Stimulated activated CD4-positive, alpha-beta T cell treated with anti-CD3 and anti-CD28 coated beads, Interleukin-12 subunit alpha, Interleukin-12 subunit beta, amount 100 ng/mL, for 24 hours (primary cell): ENCODE data around the gene PCYOX1L.
"Not testable (repeated sequence)": the region's sequence is repeated elsewhere in the genome, so short reads cannot be mapped to it uniquely, and the experiment has no call there.

Experiments
- DNase-seq, 2 experiments: peaks; one replicate each; pipeline ENCODE4 v3.0.0-alpha.2; 2020; ENCODE audit warnings: low read depth in 2 of 2

PCYOX1L gene

GRCh38 chr5:149387081-149387631 is 29.3 kb downstream of the PCYOX1L start:
- no peak for DNase-seq

GRCh38 chr5:149387982-149388381 is 30.1 kb downstream of the PCYOX1L start:
- DNase-seq = no peak

DNA sequence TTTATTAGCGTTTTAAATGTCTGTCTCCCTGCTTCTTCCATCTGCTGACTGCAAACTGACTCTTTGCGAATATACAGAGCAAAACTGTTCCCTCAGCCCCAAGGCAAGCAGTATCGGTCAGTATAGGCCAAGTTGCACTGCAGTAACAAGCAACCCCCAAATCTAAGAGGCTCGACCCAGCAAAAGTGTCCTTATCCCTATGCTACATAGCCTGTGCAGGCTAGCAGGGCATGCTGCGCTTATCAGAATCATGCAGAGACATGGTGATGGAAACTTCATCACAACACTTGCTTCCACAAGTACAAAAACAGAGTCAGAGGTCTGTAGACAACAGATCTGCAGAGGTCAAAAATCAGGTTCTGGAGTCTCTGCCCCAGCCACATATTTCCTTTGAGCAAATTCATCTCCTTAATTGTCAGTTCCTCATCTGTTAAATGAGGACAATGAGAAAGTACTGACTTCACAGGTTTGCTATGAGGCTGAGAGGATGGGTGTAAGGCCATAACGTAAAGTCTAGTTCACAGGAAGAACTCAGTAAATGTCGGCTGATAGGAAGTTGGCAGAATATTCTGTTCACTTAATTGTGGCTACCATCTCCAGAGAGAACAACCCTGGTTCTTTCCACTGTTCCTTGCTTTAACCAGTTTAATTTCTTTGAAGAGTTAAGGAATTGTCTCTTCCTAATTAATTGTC is 30.8 kb downstream of the PCYOX1L start:
- no peak for DNase-seq

GRCh38 chr5:149389552-149390495 is 32.0 kb downstream of the PCYOX1L start:
- DNase-seq = no peak

- not testable (repeated sequence) for DNase-seq
These were observed 33.2 kb downstream of the PCYOX1L start for GRCh38 chr5:149391076-149391475.

DNA sequence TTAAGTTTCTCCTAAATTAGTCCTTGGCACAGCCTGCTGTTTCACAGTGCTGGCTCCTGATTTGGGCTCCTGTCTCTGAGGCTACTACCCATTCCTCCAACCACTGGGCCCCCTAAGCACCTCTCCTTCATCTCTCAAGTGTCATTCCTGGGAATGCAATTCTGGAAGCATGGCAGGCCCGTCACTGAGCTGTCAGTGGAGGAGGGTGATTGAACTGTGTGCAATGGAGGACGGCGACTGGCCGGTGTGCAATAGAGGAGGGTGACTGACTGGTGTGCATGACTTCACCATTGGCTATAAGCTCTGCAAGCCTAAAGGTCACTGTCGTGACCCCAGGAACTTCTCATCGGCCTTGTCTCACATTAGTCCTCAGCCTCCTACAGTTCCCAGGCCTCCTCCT is 33.7 kb downstream of the PCYOX1L start:
- no peak for DNase-seq

DNA sequence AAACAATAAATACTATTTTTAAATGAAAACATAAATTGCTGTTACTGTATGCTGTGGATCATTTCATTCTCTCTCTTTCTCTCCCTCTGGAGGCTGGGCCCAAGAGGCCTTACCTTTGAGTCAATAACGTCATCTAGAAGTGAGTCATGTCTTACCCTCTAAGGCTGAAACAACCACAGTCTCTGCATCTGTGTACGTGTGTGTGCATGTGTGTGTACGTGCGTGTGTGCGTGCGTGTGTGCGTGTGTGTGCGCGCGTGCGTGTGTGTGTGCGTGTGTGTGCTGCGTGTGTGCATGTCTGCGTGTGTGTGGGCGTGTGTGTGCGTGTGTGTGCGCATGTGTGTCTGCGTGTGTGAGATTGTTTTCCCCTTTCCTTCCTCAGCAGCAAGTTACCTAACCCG is 34.9 kb downstream of the PCYOX1L start:
- no peak for DNase-seq

DNA sequence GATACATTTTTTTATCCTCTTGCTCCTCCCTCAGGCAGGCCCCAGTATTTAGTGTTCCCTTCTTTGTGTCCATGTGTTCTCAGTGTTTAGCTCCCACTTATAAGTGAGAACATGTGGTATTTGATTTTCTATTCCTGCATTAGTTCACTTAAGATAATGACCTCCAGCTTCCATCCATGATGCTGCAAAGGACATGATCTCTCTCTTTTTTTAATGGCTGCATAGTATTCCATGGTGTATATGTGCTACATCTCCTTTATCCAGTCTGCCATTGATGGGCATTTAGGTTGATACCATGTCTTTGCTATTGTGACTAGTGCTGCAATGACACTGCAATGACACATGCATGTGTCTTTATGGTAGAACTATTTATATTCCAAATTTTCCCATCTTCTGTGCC is 37.1 kb downstream of the PCYOX1L start:
- DNase-seq = not testable (repeated sequence)

GRCh38 chr5:149397530-149397929 is 39.7 kb downstream of the PCYOX1L start:
- DNase-seq = no peak

- not testable (repeated sequence) for DNase-seq
These were observed 41.0 kb downstream of the PCYOX1L start for GRCh38 chr5:149398747-149399266.

DNA sequence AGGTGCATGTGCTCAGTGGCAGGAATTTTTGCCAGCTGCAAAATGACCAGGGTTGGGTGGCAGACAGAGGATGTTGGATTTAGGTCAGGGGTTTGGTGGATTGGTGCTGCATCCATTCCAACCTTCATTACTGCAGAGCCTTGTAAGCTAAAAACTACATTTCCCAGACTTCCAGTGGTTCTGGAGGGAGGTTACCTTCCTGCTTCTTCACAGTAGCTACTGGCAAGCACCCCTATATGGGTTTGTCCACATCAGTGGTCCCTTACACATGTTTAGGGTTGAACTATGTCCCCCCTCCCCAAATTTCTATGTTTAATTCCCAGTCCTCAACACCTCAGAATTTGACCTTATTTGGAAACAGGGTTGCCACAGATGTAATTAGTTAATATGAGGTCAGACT is 41.9 kb downstream of the PCYOX1L start:
- DNase-seq = no peak

DNA sequence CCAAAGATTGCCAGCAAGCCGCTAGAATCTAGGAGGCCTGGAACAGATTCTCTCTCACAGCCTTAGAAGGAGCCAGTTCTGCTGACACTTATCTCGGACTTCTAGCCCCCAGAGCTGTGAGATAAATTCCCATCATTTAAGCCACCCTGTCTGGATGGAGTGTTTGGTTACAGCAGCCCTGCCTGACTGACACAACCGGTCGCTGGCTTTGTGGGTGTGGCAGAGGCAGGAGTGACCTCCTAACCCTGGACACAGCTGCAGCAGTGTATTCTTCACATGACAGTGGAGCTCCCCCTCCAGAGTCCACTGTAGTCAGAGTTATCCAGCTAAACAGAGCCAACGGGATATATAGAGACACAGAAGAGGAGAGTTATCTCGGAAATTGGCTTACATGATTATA is 42.5 kb downstream of the PCYOX1L start:
- no peak for DNase-seq

DNA sequence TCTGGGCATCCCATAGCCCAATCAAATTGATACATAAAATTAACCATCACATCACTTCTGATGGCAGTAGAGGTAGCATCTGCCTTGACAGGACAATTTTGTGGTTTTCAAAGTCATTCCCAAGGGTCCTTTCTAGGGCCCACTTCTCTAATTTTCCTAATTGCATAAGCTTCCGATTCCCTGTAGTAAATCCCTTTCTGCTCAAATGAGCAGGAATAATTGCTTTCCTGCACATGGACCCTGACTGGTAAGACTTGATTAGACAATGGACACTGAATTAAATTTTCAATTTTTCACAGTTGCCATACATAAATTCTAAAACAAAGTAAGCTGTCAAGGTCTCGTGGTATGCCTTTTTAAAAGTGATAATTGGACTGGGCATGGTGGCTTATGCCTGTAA is 43.2 kb downstream of the PCYOX1L start:
- DNase-seq = no peak

DNA sequence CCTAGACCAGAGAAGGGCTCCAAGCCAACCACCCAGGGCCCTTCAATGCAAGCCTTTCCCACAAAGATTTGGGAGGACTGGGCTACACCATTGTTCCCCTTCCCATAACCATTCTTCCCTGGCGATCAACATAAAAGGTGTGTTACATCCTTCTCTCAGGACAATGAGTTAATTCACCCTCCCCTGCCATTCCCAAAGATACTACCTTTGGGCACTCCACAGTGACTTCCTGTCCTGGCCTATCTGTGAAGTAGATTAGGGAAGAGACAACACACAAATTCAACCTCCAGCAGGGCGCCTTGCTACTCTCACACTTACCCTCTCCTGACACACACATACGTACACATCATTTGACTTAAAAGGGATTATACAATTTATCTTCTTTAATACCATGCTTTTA is 44.4 kb downstream of the PCYOX1L start:
- DNase-seq = no peak

- DNase-seq = no peak
These were observed 46.3 kb downstream of the PCYOX1L start for GRCh38 chr5:149403923-149404745.

DNA sequence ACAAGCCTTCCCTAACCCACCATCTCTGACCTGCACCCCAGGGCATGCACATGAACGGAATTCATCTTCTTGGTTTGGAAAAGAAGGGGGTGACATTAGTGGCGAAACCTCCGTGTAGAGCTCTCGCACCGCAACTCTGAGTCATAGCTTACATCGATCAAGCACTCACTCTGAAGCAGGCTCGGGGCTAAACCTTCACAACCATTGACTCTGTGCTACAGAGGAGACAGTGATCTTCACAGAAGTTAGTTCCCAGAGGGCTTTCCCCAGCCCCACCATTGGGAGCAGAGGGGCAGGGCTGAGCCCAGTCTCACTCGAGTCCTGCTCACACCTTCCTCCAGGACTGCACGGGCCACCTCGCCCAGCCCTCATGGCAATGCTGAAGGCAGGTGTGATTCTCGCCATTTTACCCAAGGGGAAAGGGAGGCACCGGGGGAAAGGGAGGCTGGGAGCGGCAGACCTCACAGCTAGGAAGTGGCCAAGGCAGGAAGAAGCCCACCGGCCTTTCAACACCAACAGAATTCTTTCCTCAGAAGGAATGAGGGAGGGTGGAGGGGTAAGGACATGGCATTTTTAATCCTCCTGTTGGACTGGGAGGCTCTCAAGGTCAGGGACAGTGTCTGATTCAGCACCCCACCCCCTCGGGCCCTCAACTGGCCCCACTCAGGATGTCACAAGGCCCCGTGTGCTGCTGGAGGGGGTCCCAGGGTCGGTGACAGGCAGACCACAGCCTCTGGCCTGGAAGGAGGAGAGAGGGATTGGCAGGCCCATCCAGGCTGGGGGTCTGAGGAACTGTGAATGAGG is 47.1 kb downstream of the PCYOX1L start:
- DNase-seq = no peak

GRCh38 chr5:149405550-149406202 is 47.8 kb downstream of the PCYOX1L start:
- no peak for DNase-seq

DNA sequence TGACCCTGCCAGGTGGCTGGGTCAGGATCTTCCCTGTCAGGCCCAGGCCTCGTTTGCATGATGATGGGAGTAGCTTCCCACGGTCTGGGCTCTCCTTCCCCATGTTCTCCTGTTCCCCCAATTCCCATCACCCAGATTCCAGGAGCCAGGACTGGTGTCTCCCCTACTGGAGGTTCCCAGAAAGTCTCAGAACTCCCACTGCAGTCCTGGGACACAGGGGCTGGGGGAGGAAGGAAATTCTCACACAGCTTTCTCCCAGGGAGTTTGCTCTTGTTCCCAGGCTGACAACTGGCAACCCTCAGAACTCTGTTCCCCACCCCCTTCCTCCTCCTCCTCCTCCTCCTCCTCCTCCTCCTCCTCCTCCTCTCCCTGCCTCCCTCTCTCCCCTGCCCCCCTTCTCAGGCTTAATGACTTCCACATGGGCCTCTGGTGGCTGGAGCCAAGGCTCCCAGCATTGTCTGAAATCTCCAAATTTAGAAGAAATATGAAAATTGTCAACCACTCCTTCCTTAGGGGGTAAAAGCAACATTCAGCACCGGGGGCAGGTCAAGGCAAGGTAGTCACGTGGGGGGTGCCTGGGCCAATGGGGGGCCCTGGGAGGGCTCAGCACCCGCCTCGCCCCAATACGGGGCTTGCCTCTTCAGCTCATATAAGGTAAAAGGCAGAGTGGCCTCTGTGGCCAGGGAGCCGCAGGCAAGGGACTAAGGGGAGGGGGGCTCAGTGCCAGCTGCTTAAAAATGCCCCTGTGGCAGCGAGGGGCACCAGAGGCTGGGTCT is 48.5 kb downstream of the PCYOX1L start:
- DNase-seq = no peak

GRCh38 chr5:149406979-149407306 is 49.1 kb downstream of the PCYOX1L start:
- no peak for DNase-seq
